C4-2B (cell line): ENCODE data around the gene AGTR2.
"Not testable (repeated sequence)": the region's sequence is repeated elsewhere in the genome, so short reads cannot be mapped to it uniquely, and the experiment has no call there.

Experiments used
- H3K27ac ChIP-seq: fragments of 450-650 bp; 2 replicates; pipeline ENCODE4 v1.5.1; 2017
- CTCF ChIP-seq: fragments of 450-650 bp; conservative IDR thresholded peaks from 2 replicates; pipeline ENCODE4 v1.5.1; 2017; ENCODE audit warnings: mild to moderate bottlenecking
- ZFX ChIP-seq: fragments of 450-650 bp; IDR thresholded peaks from 2 replicates; pipeline ENCODE4 v1.6.1; 2017

AGTR2 gene, protein sequence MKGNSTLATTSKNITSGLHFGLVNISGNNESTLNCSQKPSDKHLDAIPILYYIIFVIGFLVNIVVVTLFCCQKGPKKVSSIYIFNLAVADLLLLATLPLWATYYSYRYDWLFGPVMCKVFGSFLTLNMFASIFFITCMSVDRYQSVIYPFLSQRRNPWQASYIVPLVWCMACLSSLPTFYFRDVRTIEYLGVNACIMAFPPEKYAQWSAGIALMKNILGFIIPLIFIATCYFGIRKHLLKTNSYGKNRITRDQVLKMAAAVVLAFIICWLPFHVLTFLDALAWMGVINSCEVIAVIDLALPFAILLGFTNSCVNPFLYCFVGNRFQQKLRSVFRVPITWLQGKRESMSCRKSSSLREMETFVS

GRCh38 chrX:116170511-116170910 lies at the start of gene AGTR2:
Gene AGTR2, plus strand, starts transcription at chrX:116170744. Its CDS starts 1,537 bp downstream, at chrX:116172281.
- TF ChIP-seq ZFX (no peak), CTCF (no peak)
- H3K27ac ChIP-seq, result no peak within 1 kb of the TSS

- no peak overlapping the region for H3K27ac ChIP-seq
- TF ChIP-seq ZFX, result no peak
- no peak for TF ChIP-seq CTCF
Observed at GRCh38 chrX:116135277-116135676, 35.3 kb upstream of the AGTR2 start.

GRCh38 chrX:116141270-116141669 lies 29.3 kb upstream of the AGTR2 start:
- not testable (repeated sequence) for H3K27ac ChIP-seq

DNA sequence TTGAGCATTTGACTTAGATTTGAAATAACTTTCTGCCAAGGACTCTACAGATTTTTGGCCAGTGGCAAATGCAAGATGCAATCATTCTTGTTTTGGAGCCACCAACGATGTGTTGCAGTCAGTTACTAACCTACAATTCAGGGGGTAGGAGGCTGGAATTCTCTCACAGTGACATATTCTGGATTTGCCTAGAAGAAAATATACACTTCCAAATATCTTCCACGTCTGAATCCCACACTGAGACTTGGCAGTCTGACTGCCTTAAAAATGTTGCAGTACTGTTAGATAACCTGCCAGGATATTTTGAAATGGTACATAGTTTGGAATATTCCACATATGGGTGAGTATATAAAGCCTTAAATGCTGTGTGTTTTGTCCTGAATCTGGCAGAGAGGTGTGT lies 27.6 kb upstream of the AGTR2 start:
- no peak overlapping the region for H3K27ac ChIP-seq
- TF ChIP-seq ZFX (no peak), CTCF (no peak)

DNA sequence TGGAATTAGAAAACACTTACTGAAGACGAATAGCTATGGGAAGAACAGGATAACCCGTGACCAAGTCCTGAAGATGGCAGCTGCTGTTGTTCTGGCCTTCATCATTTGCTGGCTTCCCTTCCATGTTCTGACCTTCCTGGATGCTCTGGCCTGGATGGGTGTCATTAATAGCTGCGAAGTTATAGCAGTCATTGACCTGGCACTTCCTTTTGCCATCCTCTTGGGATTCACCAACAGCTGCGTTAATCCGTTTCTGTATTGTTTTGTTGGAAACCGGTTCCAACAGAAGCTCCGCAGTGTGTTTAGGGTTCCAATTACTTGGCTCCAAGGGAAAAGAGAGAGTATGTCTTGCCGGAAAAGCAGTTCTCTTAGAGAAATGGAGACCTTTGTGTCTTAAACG lies 2.4 kb downstream of the AGTR2 start:
- no peak overlapping the region for H3K27ac ChIP-seq
- TF ChIP-seq CTCF (no peak), ZFX (no peak)

DNA sequence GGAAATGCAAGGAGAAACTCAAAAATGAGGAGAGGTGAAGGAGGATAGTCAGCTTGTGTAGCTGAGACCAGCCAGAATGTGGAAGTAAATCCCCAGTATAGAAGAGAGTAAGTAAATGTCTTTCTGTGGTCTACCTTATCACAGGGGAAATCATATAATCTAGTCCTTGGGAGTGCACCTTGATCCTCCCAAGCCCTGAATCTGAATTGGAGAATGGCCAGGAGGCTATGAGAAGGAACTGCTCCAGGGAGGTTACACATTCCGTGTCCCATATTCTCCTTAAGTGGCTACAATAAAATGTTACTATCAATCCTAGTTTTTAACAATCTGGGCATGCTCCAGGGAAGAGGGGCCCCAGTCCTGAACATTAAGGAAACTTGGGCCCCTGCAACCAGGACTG lies 10.8 kb downstream of the AGTR2 start:
- H3K27ac ChIP-seq, result no peak overlapping the region
- TF ChIP-seq ZFX, result no peak
- no peak for TF ChIP-seq CTCF

DNA sequence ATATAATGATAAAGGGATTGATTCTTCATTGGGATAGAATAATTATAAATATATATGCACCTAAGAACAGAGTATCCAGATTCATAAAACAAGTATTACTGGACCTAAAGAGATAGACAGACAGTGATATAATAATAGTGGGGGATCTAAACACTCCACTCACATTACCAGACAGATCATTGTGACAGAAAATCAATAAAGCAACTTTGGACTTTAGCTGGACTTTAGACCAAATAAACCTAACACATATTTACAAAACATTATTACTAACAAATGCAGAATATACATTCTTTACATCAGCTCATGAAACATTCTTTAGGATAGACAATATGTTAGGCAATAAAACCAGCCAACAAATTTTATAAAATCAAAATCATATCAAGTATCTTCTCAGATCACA lies 14.6 kb downstream of the AGTR2 start:
- H3K27ac ChIP-seq, result no peak overlapping the region
- TF ChIP-seq CTCF, result no peak
- TF ChIP-seq ZFX, result no peak

- TF ChIP-seq CTCF, result no peak
- no peak for TF ChIP-seq ZFX
- H3K27ac ChIP-seq, result no peak overlapping the region
Observed at GRCh38 chrX:116194649-116195048, 24.1 kb downstream of the AGTR2 start.
